ENCODE data around the gene OCA2. TPM values are rescaled to one million over a fixed set of nuclear protein-coding genes. Genes with fewer than 3 reads are reported as not detected.

OCA2 gene
- total and polyA plus RNA-seq, 2 of the 8 experiments (the other 6 are each of a cell fraction or from before 2014, with no cell fraction given), result 0.20 TPM

DNA sequence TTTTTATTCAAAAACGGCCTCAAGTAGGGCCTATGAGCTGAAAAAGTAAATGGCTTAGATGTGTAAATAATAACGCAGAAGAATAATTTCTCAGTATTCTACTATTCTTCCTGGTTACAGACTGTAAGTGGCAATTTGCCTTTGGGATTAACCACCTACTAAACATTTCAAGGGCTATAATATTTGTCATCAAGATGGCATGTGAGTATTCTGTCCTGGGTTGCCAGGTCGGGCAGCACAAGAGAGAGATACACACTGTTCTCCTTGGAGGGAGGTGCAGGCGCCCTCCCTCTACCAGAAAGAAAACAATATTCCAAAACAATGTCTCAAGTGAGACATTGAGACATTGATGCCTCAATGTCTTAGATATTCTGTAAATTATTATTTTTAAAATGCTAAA, 278.4 kb downstream of the OCA2 start:
- Histone ChIP-seq H3K79me1 (ENCODE audit: low read depth, low read length) (no peaks in the 10 kb centered on the region), H3K14ac (ENCODE audit: insufficient read length) (no peak overlapping the region), H3K9ac (replicated peaks in 1 of 4; ENCODE audit: extremely low read depth in 1 of 4, low read depth in 3 of 4, low read length in 3 of 4) (no peak overlapping the region), H3K4me2 (ENCODE audit: insufficient read depth in 1 of 2, low read depth in 2 of 2, low read length in 2 of 2) (no peak overlapping the region), H4K20me1 (replicated peaks in 1 of 2; ENCODE audit: control insufficient read depth in 1 of 2, insufficient read depth in 2 of 2, low read length in 2 of 2) (peaks cover 0 to 5% of the 10 kb centered on the region in 2 experiments), H3K4me3 (ENCODE audit: extremely low read depth in 1 of 4, insufficient read depth in 2 of 4, low read depth in 3 of 4, low read length in 4 of 4) (no peak overlapping the region), H2BK15ac (ENCODE audit: low read length) (no peak overlapping the region), H2BK20ac (ENCODE audit: low read length) (no peak overlapping the region), H3K23me2 (ENCODE audit: low read depth, low read length) (no peaks in the 10 kb centered on the region), H3K4ac (replicated peaks; ENCODE audit: insufficient read length, low read depth, low read length) (no peak overlapping the region), H2AK5ac (ENCODE audit: low read depth, low read length) (no peak overlapping the region), H3K27ac (ENCODE audit: low read depth, low read length) (no peak overlapping the region), H4K5ac (ENCODE audit: insufficient read length, low read depth, low read length) (no peak overlapping the region), H2BK5ac (ENCODE audit: low read depth, low read length) (no peak overlapping the region), H3K9me3 (ENCODE audit: insufficient read depth in 2 of 2, low read depth in 1 of 2, low read length in 1 of 2) (no peaks in the 10 kb centered on the region), H3K23ac (ENCODE audit: insufficient read length) (no peak overlapping the region), H3K27me3 (replicated peaks in 1 of 4; ENCODE audit: control insufficient read depth in 3 of 4, extremely low read depth in 1 of 4, insufficient read depth in 3 of 4, low read length in 3 of 4) (no peaks in the 10 kb centered on the region), H2AFZ (ENCODE audit: low read length) (no peak overlapping the region), H2BK120ac (replicated peaks; ENCODE audit: low read depth, low read length) (no peak overlapping the region), H4K91ac (replicated peaks; ENCODE audit: insufficient read length, low read length) (no peak overlapping the region), H3K18ac (ENCODE audit: extremely low read depth, low read length) (no peak overlapping the region), H3K4me1 (replicated peaks in 1 of 4; ENCODE audit: control insufficient read depth in 3 of 4, insufficient read depth in 4 of 4, low read length in 3 of 4) (no peaks in the 10 kb centered on the region), H3K56ac (replicated peaks; ENCODE audit: insufficient read length, low read depth, low read length) (no peak overlapping the region), H2BK12ac (ENCODE audit: low read depth, low read length) (no peak overlapping the region), H3K79me2 (ENCODE audit: control insufficient read depth in 1 of 2, insufficient read depth in 2 of 2, low read length in 2 of 2) (no peaks in the 10 kb centered on the region), H3K36me3 (ENCODE audit: control insufficient read depth in 2 of 4, insufficient read depth in 4 of 4, low read length in 3 of 4) (no peaks in the 10 kb centered on the region), H4K8ac (ENCODE audit: extremely low read depth, insufficient read depth, low read length) (no peak overlapping the region)
- WGBS, 2 experiments (ENCODE audit: extremely low coverage in 1 of 2, insufficient coverage in 1 of 2, insufficient read length in 1 of 2, insufficient replicate concordance in 2 of 2, low coverage in 1 of 2, low lambda C conversion rate in 2 of 2, missing lambda C conversion rate in 1 of 2), result 92% methylated on average over 4 of the region's 4 CpGs; no CpG with 5 or more reads in 1 of the 2 experiments
- POLR2A ChIA-PET (ENCODE audit: partially characterized antibody), result no interaction called here
- CTCF ChIA-PET (ENCODE audit: partially characterized antibody), result interaction anchor here (0.6 kb wide), 1 partner anchor 191 kb away, joined by 3 read pairs; no protein-coding TSS in a partner anchor
- TF ChIP-seq BRCA1 (IDR thresholded peaks at IDR 0.05; ENCODE audit: low read depth, low read length) (no peak), POLR2AphosphoS5 (IDR thresholded peaks at IDR 0.05; ENCODE audit: low read depth, low read length) (no peak)
- DNase-seq (ENCODE audit: low read depth in 1 of 2, low spot score in 2 of 2), result no peak
- no peak for FAIRE-seq

Data from H1 (cell line).